Measurements from ENCODE around the gene EDC4. TPM values are rescaled to one million over a fixed set of nuclear protein-coding genes. Genes with fewer than 3 reads are reported as not detected.

Gene EDC4
- total and polyA plus RNA-seq, 2 of the 13 experiments (the other 11 are each of a cell fraction or from before 2014, with no cell fraction given): 51.4 to 59.1 TPM

DNA sequence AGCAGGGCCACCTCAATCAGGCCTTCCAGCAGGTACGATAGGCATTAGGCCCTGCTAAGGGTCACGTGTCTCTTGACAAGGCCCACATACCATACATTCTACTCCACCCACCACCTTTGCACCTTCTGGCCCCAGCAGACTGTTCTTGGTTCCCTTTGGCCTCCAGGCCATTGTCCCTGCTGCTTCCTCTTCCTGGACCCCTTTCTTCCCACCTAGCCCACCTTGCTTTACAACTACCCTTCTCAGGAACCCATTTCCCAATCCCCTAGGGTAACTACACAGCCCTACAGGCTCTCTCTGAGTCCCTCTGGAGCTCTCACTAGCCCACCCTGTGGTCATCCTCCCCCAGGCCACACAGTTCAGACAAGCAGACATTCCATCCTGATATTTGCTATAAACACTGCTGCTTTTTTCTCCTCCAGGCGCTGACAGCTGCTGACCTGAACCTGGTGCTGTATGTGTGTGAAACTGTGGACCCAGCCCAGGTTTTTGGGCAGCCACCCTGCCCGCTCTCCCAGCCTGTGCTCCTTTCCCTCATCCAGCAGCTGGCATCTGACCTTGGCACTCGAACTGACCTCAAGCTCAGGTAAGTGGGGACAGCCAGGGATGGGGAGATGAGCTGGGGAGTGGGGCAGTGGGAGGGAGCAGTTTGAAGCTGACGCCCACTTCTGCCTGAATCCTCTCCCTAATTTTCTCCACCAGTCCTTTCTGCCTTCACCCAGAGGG is 10.5 kb downstream of the EDC4 start:
- ChIA-PET POLR2A (interaction anchor here (1.2 to 3.3 kb wide), 8 partner anchors 10 to 157 kb away, joined by 3 to 22 read pairs (median 4); partner anchors contain the start of genes LCAT, PSKH1 and PSMB10), CTCF (ENCODE audit: low intra/inter-chr PET ratio, low total read pairs) (interaction anchor here (1.2 to 5.3 kb wide), 9 partner anchors 33 to 211 kb away, joined by 3 to 63 read pairs (median 8); partner anchors contain the start of gene THAP11)
- no peaks in the 10 kb centered on the region for H3K9me3 ChIP-seq (ENCODE audit: low read length)
- BruUV-seq (replicated peaks): no TSS peak
- ATAC-seq (peak; percentile 73), FAIRE-seq (peak; percentile 77), DNase-seq (ENCODE audit: low spot score) (peak; percentile 67)
- WGBS (ENCODE audit: low lambda C conversion rate): 47% methylated on average over 6 of the region's 6 CpGs
- H3K4me2 ChIP-seq (ENCODE audit: low read depth, low read length): peak overlapping the region; percentile 8; the same call in 1 of the 2 replicates
- peaks cover 31% of the 10 kb centered on the region for H3K4me1 ChIP-seq (ENCODE audit: insufficient read depth, low read length)
- intact Hi-C loops (cut with micrococcal nuclease; ENCODE audit: unreplicated experiment): loop anchor here (1.0 to 5.0 kb wide), 2 partner anchors 45 to 159 kb away; no protein-coding TSS in a partner anchor
- H3K4me3 ChIP-seq (replicated peaks in 1 of 3; ENCODE audit: insufficient read depth in 1 of 3, low read depth in 2 of 3, low read length in 3 of 3): no peak overlapping the region
- in situ Hi-C loops (cut with HindIII; ENCODE audit: extremely low pct_ligation_motif_present, low pct_unique_long_range_greater_than_20kb): loop anchor here (10.0 kb wide), 1 partner anchor 161 kb away; no protein-coding TSS in a partner anchor
- H3K79me2 ChIP-seq (ENCODE audit: insufficient read depth, low read length): no peaks in the 10 kb centered on the region
- H2AFZ ChIP-seq (ENCODE audit: low read length): no peak overlapping the region
- H3K9ac ChIP-seq (ENCODE audit: insufficient read depth, low read depth, low read length): no peak overlapping the region
- no peaks in the 10 kb centered on the region for H4K20me1 ChIP-seq (ENCODE audit: insufficient read depth, low read length)
- H3K36me3 ChIP-seq (replicated peaks in 1 of 2; ENCODE audit: control insufficient read depth in 1 of 2, insufficient read depth in 2 of 2, low read length in 2 of 2): peaks cover 47 to 72% of the 10 kb centered on the region in 2 experiments
- no peaks in the 10 kb centered on the region for H3K27me3 ChIP-seq (ENCODE audit: control insufficient read depth in 1 of 2, insufficient read depth in 2 of 2, low read length in 2 of 2)
- peak overlapping the region; percentile 36 for H3K27ac ChIP-seq (ENCODE audit: extremely low read length, insufficient read depth, low read length)
- TF ChIP-seq KLF12 (CRISPR knock-in tag; IDR thresholded peaks at IDR 0.05; ENCODE audit: borderline replicate concordance) (no peak), SP5 (CRISPR knock-in tag; IDR thresholded peaks at IDR 0.05; ENCODE audit: borderline replicate concordance, low read depth) (peak; percentile 47; the same call in 1 of the 2 replicates), ZNF282 (IDR thresholded peaks at IDR 0.05; ENCODE audit: partially characterized antibody) (no peak), STAT5B (CRISPR knock-in tag; IDR thresholded peaks at IDR 0.05) (no peak), ZNF563 (CRISPR knock-in tag; IDR thresholded peaks at IDR 0.05) (0 out of 2 replicates have a peak, but pooled peaks have one; percentile 34), CBX5 (CRISPR knock-in tag; IDR thresholded peaks at IDR 0.05; ENCODE audit: borderline replicate concordance) (no peak), EP300 (IDR thresholded peaks at IDR 0.05; ENCODE audit: low read depth in 2 of 2, low read length in 2 of 2) (peak in 1 of 2 experiments; percentile 13; a peak in 1 of 4 replicates), EP300 (CRISPR knock-in tag; IDR thresholded peaks at IDR 0.05; ENCODE audit: borderline replicate concordance) (no peak), PITX1 (CRISPR knock-in tag; IDR thresholded peaks at IDR 0.05) (0 out of 2 replicates have a peak, but pooled peaks have one; percentile 32), ZNF549 (CRISPR knock-in tag; IDR thresholded peaks at IDR 0.05) (no peak), ZNF567 (CRISPR knock-in tag; IDR thresholded peaks at IDR 0.05; ENCODE audit: borderline replicate concordance) (0 out of 2 replicates have a peak, but pooled peaks have one; percentile 69)
- TF ChIP-seq, protein P1, sequence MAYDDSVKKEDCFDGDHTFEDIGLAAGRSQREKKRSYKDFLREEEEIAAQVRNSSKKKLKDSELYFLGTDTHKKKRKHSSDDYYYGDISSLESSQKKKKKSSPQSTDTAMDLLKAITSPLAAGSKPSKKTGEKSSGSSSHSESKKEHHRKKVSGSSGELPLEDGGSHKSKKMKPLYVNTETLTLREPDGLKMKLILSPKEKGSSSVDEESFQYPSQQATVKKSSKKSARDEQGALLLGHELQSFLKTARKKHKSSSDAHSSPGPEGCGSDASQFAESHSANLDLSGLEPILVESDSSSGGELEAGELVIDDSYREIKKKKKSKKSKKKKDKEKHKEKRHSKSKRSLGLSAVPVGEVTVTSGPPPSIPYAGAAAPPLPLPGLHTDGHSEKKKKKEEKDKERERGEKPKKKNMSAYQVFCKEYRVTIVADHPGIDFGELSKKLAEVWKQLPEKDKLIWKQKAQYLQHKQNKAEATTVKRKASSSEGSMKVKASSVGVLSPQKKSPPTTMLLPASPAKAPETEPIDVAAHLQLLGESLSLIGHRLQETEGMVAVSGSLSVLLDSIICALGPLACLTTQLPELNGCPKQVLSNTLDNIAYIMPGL (CRISPR knock-in tag; IDR thresholded peaks at IDR 0.05; ENCODE audit: borderline replicate concordance in 1 of 2, low read depth in 1 of 2): peak in 1 of 2 experiments; percentile 40; a peak in 2 of 4 replicates
- TF ChIP-seq, protein P2, sequence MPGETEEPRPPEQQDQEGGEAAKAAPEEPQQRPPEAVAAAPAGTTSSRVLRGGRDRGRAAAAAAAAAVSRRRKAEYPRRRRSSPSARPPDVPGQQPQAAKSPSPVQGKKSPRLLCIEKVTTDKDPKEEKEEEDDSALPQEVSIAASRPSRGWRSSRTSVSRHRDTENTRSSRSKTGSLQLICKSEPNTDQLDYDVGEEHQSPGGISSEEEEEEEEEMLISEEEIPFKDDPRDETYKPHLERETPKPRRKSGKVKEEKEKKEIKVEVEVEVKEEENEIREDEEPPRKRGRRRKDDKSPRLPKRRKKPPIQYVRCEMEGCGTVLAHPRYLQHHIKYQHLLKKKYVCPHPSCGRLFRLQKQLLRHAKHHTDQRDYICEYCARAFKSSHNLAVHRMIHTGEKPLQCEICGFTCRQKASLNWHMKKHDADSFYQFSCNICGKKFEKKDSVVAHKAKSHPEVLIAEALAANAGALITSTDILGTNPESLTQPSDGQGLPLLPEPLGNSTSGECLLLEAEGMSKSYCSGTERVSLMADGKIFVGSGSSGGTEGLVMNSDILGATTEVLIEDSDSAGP (CRISPR knock-in tag; IDR thresholded peaks at IDR 0.05; ENCODE audit: borderline replicate concordance): 0 out of 2 replicates have a peak, but pooled peaks have one; percentile 12
- TF ChIP-seq, protein P3, sequence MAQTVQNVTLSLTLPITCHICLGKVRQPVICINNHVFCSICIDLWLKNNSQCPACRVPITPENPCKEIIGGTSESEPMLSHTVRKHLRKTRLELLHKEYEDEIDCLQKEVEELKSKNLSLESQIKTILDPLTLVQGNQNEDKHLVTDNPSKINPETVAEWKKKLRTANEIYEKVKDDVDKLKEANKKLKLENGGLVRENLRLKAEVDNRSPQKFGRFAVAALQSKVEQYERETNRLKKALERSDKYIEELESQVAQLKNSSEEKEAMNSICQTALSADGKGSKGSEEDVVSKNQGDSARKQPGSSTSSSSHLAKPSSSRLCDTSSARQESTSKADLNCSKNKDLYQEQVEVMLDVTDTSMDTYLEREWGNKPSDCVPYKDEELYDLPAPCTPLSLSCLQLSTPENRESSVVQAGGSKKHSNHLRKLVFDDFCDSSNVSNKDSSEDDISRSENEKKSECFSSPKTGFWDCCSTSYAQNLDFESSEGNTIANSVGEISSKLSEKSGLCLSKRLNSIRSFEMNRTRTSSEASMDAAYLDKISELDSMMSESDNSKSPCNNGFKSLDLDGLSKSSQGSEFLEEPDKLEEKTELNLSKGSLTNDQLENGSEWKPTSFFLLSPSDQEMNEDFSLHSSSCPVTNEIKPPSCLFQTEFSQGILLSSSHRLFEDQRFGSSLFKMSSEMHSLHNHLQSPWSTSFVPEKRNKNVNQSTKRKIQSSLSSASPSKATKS (CRISPR knock-in tag; IDR thresholded peaks at IDR 0.05): no peak
- TF ChIP-seq, protein P4, sequence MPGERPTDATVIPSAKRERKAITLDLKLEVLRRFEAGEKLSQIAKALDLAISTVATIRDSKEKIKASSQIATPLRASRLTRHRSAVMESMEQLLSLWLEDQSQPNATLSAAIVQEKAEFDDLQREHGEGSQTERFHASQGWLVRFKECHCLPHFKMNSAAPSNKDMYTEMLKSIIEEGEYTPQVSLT (CRISPR knock-in tag; IDR thresholded peaks at IDR 0.05; ENCODE audit: borderline replicate concordance, low read depth): no peak
